IPS DF 19.7 (cell line): ENCODE results near the gene CEP57L1.
"Not testable (repeated sequence)": the region's sequence is repeated elsewhere in the genome, so short reads cannot be mapped to it uniquely, and the experiment has no call there.

Experiments used
- DNase-seq: peaks from one replicate; pipeline ENCODE4 v3.0.0-alpha.2; 2013; ENCODE audit warnings: low read depth, low spot score

CEP57L1 gene

DNA sequence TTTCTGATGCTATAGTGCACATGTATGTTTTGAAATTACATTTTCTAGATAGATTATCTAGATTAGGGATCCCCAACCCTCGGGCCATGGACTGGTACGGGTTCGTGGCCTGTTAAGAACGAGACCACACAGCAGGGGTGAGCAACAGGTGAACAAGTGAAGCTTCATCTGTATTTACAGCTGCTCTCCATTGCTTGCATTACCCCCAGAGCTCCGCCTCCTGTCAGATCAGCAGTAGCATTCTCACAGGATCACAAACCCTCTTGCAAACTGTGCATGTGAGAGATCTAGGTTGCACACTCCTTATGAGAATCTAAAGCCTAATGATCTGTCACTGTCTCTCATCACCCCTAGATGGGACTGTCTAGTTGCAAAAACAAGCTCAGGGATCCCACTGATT, 10.4 kb downstream of the CEP57L1 start:
- DNase-seq = no peak

DNA sequence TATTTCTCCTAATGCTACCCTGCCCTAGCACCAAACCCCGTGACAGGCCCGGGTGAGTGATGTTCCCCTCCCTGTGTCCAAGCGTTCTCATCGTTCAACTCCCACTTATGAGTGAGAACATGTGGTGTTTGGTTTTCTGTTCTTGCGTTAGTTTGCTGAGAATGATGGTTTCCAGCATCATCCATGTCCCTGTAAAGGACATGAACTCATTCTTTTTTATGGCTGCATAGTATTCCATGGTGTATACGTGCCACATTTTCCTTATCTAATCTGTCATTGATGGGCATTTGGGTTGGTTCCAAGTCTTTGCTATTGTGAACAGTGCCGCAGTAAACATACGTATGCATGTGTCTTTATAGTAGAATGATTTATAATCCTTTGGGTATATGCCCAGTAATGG, 14.4 kb downstream of the CEP57L1 start:
- DNase-seq = not testable (repeated sequence)

DNA sequence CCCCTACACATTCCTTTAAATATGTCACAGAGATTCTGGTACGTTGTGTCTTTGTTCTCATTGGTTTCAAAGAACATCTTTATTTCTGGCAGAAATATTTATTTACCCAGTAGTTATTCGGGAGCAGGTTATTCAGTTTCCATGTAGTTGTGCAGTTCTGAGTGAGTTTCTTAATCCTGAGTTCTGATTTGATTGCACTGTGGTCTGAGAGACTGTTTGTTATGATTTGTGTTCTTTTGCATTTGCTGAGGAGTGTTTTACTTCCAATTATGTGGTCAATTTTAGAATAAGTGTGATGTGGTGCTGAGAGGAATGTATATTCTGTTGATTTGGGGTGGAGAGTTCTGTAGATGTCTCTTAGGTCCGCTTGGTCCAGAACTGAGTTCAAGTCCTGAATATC, 17.4 kb downstream of the CEP57L1 start:
- not testable (repeated sequence) for DNase-seq

DNA sequence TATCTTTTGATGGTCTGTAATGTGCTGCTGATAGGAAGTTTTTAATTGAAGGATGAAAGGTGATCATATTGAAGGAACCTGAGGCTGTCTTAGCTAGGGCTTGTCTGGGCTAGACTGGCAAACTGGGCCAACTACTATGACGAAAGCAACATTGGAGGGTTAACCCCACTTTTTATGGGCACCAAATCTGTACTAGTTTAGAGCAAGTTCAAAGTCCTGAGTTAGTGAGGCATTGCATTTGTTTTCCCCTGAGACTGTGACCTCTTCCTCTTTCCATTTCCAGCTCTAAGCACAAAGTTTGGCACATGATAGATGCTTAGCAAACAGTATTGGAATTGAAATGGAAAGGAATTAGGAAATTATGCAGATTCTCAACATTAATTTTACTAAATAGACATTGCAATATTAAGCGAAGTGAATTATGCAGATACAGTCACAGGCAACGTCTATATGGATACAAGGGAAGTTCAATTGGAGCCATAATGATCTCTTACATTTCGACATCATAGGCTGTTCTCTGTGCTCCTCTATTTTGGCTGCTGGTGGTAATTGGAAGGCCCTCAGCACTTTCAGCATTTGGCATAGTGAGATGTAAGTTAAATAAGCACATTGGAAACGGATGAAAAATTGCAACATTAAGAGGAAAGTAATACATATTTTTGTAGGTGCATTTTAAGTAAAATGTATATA, 22.2 kb downstream of the CEP57L1 start:
- DNase-seq = no peak

DNA sequence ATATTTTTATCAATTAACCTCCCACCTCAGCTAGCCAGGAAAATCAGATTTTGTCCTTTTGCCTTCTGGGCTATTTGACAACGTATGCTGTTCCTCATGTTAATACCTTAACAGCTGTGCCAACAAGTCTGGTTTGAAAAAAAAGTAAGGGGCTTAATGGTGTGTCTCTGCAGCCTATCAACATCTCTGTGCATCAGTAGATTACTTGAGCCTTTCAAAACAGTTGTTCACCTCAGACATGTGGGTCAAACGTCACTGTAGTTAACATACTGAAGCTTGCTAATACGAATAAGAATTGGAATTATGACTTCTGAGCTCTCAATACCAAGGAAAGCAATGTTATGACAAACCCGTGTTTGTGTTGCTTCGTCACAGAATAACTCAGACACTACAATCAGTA, 23.0 kb downstream of the CEP57L1 start:
- DNase-seq = no peak

DNA sequence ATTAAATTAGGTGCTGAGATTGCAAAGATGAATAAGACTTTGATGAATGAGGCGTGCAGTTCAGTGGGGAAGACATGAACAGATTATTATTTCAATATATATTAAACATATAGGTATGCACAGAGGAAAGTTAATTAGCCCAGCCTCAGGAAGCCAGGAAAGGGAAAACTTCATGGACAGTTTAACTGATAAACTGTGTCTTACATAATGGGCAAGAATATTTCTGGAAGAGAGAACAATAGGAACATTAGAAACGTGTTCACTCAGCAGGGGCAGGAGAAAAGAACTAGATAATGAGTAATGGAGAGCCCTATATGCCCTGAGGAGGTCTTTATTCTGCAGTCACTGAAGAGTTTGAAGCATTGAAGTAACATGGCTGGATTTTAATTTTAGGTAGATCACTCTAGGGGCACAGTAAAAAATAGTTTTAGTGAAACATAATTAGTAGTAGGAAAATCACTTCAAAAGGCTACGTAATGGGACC, 23.6 kb downstream of the CEP57L1 start:
- DNase-seq = no peak

DNA sequence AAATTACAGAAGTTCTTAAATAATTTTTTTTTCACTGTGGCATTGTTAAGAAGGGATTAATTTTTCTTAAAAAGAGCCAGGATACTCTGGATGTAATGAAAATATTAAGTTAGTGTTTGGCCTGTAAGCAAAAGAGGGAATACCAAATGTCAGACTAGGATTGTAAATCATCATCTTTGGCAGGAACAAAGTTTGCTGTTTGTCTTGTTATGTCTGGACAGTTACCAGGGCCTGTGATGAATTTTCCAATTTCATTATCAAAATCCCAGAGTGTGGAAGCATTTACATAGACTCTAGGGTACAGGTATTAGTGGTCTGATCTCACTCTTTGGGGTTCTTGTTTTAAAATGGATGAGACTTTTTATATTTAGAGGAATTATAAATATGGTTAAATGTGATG, 26.1 kb downstream of the CEP57L1 start:
- DNase-seq = no peak

DNA sequence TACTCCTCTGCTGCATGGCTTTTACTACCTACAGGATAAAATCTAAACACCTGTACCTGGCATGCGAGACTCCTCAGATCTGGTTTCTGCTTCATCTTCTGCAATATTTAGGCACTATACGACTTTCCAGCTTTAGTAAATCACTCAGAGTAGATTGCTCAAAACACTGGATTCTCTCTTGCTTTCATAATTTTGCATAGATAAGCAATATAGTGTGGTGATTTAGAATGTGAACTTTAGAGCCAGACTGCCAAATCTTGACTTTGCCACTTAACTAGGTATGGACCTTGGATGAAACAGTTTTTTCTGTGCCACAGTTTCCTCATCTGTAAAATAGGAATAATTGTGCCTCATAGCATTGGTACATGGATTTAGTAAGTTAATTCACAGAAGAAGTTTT, 28.9 kb downstream of the CEP57L1 start:
- no peak for DNase-seq

DNA sequence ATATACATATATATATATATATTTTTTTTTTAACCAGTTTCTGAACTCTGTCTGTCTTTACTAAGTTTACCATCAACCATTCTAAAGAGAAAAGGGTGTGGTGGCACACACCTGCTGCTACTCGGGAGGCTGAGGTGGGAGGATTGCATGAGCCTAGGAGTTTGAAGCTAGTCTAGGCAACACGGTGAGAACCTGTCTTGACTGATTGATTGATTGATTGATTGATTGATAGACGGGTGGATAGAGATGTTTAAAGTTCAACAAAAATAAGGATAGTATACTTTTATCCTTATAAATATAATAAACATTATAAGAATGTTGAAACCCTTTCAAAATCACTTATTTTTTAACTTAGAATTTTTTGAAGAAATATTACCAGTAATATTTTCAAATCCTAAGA, 30.2 kb downstream of the CEP57L1 start:
- DNase-seq = no peak

DNA sequence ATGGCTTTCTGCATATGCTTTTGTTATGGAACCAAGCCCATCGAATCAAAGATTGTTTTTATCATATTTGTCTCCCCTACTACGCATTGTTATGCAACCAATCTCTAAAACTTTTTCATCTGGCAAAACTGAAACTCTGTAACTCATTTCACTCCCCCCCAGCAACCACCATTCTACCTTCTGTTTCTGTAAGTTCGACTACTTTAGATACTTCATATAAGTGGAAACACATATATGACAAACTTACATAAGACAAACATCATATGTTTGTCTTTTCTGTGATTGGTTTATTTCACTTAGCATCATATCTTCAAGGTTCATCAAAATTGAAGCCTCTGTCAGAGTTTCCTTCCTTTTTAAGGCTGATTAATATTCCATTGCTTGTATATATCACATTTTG, 34.8 kb downstream of the CEP57L1 start:
- DNase-seq = no peak

DNA sequence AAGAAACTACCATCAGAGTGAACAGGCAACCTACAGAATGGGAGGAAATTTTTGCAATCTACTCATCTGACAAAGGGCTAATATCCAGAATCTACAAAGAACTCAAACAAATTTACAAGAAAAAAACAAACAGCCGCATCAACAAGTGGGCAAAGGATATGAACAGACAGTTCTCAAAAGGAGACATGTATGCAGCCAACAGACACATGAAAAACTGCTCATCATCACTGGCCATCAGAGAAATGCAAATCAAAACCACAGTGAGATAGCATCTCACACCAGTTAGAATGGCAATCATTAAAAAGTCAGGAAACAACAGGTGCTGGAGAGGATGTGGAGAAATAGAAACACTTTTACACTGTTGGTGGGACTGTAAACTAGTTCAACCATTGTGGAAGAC, 40.3 kb downstream of the CEP57L1 start:
- not testable (repeated sequence) for DNase-seq

DNA sequence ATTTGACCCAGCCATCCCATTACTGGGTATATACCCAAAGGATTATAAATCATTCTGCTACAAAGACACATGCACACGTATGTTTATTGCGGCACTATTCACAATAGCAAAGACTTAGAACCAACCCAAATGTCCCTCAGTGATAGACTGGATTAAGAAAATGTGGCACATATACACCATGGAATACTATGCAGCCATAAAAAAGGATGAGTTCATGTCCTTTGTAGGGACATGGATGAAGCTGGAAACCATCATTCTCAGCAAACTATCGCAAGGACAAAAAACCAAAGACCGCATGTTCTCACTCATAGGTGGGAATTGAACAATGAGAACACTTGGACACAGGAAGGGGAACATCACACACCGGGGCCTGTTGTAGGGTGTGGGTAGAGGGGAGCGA, 40.7 kb downstream of the CEP57L1 start:
- DNase-seq = not testable (repeated sequence)

DNA sequence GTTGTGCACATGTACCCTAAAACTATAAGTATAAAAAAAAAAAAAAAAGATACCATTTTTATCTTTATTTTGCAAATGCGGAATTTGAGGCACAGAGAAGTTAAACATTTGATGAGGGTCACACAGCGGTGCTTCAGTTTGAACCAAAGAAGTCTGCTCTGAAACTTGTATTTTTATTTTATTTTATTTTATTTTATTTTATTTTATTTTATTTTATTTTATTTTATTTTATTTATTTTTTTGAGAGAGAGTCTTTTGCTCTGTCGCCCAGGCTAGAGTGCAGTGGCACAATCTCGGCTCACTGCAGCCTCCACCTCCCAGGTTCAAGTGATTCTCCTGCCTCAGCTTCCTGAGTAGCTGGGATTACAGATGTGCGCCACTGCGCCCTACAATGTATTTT, 41.2 kb downstream of the CEP57L1 start:
- DNase-seq = not testable (repeated sequence)

DNA sequence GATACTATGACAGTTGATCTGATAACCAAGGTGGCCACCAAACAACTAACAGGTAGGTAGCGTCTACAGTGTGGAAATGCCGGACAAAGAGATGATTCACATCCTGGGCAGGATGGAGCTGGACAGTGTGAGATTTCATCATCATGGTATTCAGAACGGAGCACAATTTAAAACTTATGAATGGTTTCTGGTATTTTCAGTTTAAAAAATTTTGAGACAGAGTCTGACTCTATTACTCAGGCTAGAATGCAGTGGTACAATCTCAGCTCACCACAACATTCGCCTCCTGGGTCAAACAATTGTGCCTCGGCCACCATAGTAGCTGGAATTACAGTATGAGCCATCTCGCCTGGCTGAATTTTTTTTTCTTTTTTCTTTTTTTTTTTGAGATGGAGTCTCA, 43.8 kb downstream of the CEP57L1 start:
- no peak for DNase-seq

DNA sequence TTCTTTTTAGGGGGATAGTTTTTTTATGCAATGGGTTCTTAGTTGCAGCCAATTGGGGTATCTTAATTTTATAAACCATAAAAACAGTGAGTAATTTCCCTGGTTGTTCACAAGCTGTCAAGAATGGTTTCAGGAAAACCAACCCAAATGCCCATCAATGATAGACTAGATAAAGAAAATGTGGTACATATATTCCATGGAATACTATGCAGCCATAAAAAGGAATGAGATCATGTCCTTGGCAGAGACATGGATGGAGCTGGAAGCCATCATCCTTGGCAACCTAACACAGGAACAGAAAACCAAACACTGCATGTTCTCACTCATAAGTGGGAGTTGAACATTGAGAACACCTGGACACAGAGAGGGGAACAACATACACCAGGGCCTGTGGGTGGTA, 46.8 kb downstream of the CEP57L1 start:
- DNase-seq = not testable (repeated sequence)

DNA sequence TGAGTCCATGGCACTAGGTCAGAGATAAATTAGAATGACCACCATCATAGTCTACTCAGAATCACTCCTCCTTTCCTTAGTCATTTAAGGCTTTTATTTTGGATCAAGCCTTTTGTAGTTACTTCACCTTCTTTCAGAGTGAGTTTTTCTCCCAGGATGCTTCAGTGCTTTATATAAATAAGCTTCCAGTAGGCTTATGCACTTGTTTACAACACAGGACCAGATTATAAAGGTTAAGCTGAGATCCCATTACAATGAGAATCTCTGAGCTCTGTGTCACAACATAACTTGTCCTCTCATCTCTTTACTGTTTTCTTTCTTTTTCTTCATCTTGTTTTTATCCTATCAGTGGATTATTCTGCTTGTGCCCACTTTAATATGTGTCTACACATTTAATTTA, 47.9 kb downstream of the CEP57L1 start:
- no peak for DNase-seq

DNA sequence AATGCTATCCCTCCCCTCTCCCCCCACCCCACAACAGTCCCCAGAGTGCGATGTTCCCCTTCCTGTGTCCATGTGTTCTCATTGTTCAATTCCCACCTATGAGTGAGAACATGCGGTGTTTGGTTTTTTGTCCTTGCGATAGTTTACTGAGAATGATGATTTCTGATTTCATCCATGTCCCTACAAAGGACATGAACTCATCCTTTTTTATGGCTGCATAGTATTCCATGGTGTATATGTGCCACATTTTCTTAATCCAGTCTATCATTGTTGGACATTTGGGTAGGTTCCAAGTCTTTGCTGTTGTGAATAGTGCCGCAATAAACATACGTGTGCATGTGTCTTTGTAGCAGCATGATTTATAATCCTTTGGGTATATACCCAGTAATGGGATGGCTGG, 52.9 kb downstream of the CEP57L1 start:
- not testable (repeated sequence) for DNase-seq

DNA sequence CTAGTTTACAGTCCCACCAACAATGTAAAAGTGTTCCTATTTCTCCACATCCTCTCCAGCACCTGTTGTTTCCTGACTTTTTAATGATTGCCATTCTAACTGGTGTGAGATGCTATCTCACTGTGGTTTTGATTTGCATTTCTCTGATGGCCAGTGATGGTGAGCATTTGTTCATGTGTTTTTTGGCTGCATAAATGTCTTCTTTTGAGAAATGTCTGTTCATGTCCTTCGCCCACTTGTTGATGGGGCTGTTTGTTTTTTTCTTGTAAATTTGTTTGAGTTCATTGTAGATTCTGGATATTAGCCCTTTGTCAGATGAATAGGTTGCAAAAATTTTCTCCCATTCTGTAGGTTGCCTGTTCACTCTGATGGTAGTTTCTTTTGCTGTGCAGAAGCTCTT, 53.4 kb downstream of the CEP57L1 start:
- DNase-seq = not testable (repeated sequence)

DNA sequence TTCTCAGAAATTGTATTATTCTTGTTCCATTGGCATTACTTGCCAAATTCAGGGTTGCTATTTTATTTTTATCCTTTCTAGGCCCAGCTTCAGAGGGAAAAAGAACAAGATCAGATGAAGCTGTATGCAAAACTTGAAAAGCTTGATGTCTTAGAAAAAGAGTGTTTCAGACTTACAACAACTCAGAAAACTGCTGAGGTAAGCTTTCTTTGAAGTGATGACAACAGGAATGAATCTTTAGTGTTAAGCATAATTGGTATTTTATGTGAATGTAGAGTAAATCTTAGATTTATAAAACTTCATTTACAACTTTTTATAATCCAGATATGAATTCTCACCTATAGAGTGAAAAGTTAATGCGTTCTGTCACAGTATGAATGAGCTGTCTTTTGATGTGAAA, 58.4 kb downstream of the CEP57L1 start:
- no peak for DNase-seq

DNA sequence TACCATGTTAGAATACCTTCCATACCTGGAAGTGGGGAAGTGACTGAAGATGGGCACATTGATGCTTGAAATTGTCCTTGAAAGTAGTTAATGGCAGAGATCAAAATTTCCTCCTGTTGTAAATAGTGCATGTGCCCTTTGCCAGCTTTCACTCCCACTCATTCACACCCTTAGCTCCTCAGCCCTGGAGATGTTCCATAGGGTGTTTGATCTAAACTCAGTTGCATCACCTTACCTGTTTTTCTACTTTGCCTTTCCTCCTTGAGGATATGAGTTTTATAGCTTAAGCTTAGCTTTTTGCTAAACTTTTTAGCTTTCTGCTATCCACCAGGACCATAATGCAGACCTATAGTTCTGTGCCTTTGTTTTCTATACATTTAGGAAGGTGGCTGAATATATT, 69.0 kb downstream of the CEP57L1 start:
- DNase-seq = no peak

DNA sequence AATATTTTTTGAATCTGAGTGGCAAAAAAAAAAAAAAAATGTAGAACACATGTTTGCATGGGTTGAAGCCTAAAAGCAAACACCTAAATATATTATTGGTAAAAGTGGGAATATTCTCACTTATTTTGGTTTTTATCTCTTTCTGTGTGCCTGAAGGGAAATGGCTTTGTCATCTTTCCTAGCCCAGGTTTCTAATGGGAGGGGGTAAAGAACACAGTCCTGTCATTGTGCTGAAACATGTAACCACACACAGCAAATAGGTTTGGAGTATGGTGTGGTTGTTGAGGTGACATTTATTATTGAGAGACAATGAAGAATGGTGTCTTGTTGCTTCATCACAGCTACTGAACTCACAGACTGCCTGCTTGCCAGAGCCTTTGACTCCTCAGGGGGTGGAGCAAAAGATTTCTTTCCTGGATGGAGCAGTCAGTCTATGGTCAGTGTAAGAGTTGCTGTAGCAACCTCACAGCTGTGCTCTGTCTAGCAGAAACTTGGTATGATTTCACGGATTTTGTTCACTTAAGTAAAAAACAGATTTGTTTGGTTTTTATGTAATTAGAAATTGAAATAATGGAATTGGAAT, 70.2 kb downstream of the CEP57L1 start:
- DNase-seq = no peak

DNA sequence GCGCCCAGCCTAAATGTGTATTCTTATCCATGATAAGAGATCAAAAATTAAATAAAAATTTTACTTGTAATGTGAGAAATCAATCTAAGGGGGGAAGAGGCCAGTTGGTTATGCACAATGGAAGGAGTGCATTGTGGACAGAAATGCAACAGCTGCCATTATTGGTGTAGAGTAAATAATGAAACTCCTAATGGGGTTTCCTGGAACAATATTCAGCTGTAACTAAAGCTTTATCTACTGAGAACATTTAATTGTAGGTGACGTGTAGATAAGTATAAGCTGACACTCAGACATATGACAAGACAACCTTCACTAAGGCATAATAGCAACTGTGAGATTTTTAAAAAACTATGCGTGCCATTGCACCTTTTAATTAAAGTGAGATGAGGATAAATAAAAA, 71.4 kb downstream of the CEP57L1 start:
- no peak for DNase-seq

DNA sequence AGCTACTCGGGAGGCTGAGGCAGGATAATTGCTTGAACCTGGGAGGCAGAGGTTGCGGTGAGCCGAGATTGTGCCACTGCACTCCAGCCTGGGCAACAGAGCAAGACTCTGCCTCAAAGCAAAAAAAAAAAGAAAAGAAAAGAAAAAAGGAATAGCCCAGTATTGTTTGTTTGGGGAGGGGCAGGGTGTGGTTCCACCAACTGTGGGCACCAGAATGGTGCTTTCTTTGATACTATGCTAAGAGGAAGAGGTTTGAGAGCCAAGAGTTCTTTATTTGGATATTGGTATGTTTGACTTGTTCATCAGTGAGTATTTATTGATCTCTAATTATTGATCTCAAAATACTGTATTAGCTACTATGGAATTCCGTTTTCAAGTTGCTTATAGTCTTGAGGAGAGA, 72.3 kb downstream of the CEP57L1 start:
- DNase-seq = no peak

DNA sequence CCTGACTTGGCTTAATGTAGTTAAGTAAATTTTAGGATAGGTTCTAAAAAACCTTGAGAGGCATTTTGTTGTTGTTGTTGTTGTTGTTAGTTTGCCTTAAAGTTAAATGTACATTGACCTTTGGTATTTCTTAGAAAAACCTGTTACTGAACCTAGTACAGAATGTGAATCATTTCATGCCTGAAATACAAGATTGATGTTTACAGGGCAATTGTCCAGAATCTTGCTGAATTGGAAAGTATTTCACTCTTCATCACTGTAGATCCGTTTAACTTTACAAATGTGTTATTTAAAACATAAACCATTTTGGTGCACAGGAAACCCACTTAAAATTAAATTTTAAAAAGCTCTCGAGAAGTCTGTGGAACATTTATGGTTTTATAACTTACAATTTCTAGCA, 75.0 kb downstream of the CEP57L1 start:
- DNase-seq = no peak
